GM18507 (cell line): ENCODE measurements around the gene PLXNA2.

Source experiments
- DNase-seq: peaks from one replicate; pipeline ENCODE4 v3.0.0; 2011; ENCODE audit warnings: low read depth; ENCODE audit not compliant: insufficient read length; ENCODE audit errors: extremely low spot score
- FAIRE-seq: peaks from 2 replicates; lab custom pipeline; 2011; peaks lifted over from hg19 to GRCh38; lab: Jason Lieb, UNC

PLXNA2 gene

GRCh38 chr1:208026880-208027438, 217.2 kb downstream of the PLXNA2 start:
- DNase-seq (no peak), FAIRE-seq (no peak)

- FAIRE-seq (no peak), DNase-seq (no peak)
Measured at GRCh38 chr1:208025031-208025430, 219.2 kb downstream of the PLXNA2 start.

GRCh38 chr1:208024406-208024805, 219.8 kb downstream of the PLXNA2 start:
- FAIRE-seq (no peak), DNase-seq (no peak)

DNA sequence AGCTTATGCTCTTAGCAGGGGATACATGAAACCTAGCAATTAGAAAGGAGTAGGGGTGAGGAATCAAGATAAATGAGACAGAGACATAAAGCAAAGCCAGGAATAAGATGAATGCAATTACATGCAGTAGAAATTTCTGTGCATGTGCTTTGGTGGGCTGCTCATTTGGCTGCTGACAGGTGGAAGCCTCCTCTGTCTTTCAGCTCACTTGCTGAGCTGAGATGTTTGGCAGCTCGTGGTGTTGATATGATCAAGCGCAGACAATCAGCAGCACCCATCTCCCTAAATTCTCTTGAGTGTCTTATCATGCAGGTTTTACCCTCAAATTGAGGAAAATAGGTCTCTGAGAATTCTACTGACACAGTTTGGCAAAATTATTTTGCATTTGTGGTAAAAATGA, 224.9 kb downstream of the PLXNA2 start:
- FAIRE-seq: no peak

GRCh38 chr1:208015255-208015654, 228.9 kb downstream of the PLXNA2 start:
- FAIRE-seq (no peak), DNase-seq (no peak)

More for the DNA sequence above, 224.9 kb downstream of the PLXNA2 start:
- DNase-seq: no peak

- no peak for FAIRE-seq
- no peak for DNase-seq
Measured at GRCh38 chr1:208013210-208013609, 231.0 kb downstream of the PLXNA2 start.

GRCh38 chr1:208012721-208013120, 231.5 kb downstream of the PLXNA2 start:
- FAIRE-seq: no peak

DNA sequence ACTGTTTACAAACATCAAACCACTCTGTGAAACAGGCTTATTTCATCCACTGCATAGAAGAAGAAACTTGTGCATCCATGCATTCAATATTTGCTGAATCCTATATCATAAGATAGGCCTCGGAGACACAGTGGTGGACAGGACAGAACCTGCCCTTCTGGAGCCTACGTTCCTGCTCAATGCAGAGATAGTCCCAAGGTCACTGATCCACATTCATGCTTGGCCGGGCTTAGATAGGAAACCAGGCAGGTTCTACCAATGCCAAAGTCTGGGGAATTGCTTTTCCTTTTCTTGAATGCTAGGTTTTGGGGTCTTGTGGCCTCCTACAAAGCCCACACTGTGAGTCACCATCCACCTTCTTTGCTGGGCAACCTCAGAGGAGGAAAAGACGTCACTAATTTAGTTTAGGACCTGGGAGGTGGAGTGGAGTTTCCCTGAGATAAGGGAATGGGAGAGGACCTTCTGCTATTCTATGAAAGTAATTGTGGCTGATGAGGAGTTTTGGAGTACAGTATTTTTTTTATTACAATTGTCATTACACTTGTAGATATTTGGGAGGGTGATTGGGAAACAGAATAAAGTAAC, 233.6 kb downstream of the PLXNA2 start:
- no peak for DNase-seq
- no peak for FAIRE-seq

More at GRCh38 chr1:208012721-208013120, 231.5 kb downstream of the PLXNA2 start:
- DNase-seq: no peak

DNA sequence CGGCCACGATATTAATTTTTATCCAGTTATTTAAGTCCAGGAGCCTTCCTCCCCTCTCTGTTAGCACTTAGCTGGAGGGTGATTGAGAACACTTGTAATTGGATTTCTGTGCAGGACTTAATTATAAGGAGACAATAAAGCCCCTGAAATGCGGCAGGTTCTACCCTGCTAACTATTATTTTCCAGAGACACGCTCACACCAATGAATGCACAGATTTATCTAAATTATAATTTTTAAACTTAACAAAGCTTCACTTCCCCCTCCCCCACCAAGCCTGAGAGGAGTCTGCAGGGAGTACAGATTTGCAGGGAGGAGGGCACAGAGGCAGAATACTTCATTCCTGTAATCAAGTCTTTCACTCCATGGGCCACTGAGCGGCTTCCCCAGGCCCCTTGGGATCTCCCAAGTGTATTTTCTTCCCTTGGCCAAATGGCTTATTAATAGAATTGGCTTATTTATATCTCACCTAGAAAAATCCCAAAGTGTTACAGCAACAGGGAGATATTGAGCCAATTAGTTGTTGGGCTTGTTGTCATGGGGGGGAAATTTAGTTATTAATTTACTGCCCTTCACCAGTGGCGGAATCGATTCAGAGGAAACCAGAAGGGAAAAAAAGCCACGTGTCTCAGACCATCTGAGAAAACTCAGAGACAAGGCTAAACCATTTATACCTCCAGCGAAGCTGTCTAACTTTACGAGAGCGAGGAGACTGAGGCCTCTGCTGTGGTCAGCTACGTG, 234.3 kb downstream of the PLXNA2 start:
- no peak for DNase-seq
- FAIRE-seq: no peak

- DNase-seq: no peak
- FAIRE-seq: no peak
Measured at GRCh38 chr1:208009303-208009702, 234.9 kb downstream of the PLXNA2 start.

GRCh38 chr1:208008534-208008933, 235.7 kb downstream of the PLXNA2 start:
- no peak for FAIRE-seq

DNA sequence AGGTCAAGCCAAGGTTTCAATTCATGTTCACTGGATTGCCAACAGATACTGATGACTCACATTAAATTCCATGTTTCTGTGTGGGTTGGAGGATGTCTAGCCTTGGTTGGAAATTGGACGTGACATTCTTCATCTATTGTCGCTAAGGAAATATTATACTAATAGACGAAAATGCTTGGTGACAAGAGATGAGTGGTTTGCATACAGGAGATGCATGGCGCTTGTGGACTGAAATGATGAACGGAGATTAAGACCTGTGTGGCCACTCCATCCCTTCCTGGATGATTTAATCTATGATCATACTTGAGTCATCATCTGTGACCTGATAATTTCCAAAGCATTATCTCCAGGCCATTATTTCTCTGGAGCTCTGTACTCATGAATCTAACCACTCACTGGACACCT, 236.2 kb downstream of the PLXNA2 start:
- FAIRE-seq: no peak
- DNase-seq: no peak

More at GRCh38 chr1:208008534-208008933, 235.7 kb downstream of the PLXNA2 start:
- DNase-seq: no peak

- FAIRE-seq (no peak), DNase-seq (no peak)
Measured at GRCh38 chr1:208007319-208007937, 236.8 kb downstream of the PLXNA2 start.

- FAIRE-seq (no peak), DNase-seq (no peak)
Measured at GRCh38 chr1:208006258-208006920, 237.8 kb downstream of the PLXNA2 start.

- FAIRE-seq (no peak), DNase-seq (no peak)
Measured at GRCh38 chr1:208004851-208005250, 239.3 kb downstream of the PLXNA2 start.

DNA sequence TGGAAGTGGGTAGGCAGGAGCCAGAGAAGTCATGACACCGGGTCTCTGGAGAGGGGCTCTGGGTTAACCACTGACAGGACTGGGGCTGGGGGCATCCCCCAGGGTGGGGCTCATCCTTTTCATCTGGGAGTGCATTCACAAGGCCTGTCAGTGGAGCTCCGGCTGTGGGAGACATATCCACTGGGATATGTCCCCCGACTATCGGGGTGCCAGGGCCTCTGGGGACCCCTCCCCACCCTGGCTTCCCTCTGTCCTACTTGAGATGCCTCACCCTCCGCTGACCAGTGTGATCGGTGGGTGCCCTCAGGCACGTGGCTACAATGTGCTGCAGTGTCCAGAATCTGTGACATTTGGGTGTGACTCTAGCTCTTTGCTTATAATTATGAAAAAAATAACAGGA, 240.9 kb downstream of the PLXNA2 start:
- DNase-seq (no peak), FAIRE-seq (no peak)

DNA sequence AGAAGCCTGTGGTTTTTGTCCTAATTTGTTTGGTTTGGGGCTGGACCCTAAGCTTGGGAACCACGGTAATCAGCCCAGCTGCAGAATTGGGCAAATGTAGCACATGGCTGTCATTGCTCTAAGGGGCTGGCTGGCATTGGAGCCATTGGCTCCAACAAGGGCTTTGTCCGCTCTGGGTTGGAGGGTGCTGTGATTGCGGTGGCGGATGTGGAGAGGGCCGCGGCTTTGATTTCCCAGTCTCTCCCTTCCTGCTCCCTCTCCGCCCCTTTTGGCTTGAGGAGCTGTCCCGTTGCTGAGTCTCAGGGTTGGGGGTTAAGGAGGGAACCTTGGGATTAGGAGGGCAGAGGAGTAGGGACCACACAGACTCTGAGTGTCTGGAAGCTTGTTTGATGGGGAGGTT, 241.5 kb downstream of the PLXNA2 start:
- FAIRE-seq (no peak), DNase-seq (no peak)

GRCh38 chr1:208002078-208002477, 242.1 kb downstream of the PLXNA2 start:
- DNase-seq: no peak
- no peak for FAIRE-seq

DNA sequence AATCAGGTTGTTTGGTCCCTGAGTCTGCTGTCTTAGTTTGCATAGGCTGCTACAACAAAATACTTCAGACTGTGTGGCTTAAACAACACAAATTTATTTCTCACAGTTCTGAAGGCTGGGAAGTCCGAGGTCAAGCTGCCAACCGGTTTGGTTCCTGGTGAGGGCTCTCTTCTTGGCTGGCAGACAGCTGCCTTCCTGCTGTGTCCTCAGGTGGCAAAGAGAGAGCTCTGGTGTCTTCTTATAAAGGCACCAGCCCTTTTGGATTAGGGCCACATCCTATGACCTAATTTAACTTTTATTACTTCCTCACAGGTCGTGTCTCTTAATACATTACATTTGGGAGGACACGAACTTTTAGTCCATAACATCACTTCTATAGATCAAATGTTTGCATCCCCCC, 243.7 kb downstream of the PLXNA2 start:
- FAIRE-seq: no peak
- DNase-seq: no peak

DNA sequence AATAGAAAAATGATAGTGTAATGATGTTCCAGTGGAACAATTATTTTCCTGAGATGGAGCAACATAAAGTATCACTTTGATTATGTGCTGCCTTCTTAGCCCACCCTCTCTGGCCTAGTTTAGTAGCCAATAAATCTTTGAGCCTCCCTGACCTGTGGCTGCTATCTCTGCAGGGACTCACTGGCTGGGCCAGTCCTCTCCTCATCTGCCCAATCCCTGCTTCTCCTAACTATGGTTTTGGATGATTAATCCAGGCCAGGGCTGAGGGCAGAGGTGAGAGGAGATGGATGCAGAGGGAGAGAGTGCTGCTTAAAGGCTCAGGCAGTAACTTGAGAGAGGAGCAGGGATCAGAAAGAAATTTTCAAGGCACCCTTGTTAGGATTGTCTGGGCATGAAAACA, 244.2 kb downstream of the PLXNA2 start:
- no peak for DNase-seq
- FAIRE-seq: no peak
